ENCODE measurements around the gene FBXL16.

The FBXL16 gene

DNA sequence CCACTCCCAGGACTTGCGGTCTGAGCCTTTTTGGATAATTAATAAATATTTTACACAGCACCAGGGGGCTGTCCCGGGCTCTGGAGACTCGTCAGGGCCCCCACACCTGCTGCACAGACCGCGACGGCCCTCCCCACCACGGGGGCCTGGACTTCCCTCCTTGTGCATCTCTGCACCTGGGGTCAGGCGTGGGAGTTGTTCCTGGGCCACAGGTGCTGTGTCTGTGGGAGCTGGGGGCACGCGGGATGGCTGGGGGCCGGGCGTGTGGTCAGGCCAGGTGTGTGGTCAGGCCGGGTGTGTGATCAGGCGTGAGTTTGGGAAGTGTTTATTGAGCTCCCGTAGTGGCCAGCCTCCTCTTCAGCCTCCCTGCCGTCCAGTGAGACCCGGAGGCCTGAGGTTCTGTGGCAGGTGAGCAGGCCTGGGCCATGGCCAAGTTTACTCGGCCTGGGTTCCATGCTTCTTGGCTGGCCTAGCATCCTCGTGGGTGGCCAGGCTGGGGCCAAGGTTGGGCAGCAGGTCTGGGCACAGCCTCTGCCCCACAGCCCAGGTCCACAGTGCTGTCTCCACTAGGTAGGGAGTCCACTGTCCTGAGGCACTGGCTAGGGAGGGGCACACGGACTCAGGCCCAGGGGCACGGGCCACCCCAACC, 27.3 kb downstream of the FBXL16 start:
- H3K4me1 ChIP-seq (ENCODE audit: control insufficient read depth, insufficient read depth, low read length), result peaks cover 16% of the 10 kb centered on the region
- H3K27ac ChIP-seq (ENCODE audit: low read depth, low read length), result no peak overlapping the region
- no peak overlapping the region for H3K4me3 ChIP-seq (ENCODE audit: low read length)
- no peaks in the 10 kb centered on the region for H3K27me3 ChIP-seq (ENCODE audit: control insufficient read depth, insufficient read depth, low read length)
- peaks cover 15% of the 10 kb centered on the region for H3K36me3 ChIP-seq (ENCODE audit: control insufficient read depth, insufficient read depth, low read length)
- H3K9ac ChIP-seq (ENCODE audit: low read length), result no peak overlapping the region

DNA sequence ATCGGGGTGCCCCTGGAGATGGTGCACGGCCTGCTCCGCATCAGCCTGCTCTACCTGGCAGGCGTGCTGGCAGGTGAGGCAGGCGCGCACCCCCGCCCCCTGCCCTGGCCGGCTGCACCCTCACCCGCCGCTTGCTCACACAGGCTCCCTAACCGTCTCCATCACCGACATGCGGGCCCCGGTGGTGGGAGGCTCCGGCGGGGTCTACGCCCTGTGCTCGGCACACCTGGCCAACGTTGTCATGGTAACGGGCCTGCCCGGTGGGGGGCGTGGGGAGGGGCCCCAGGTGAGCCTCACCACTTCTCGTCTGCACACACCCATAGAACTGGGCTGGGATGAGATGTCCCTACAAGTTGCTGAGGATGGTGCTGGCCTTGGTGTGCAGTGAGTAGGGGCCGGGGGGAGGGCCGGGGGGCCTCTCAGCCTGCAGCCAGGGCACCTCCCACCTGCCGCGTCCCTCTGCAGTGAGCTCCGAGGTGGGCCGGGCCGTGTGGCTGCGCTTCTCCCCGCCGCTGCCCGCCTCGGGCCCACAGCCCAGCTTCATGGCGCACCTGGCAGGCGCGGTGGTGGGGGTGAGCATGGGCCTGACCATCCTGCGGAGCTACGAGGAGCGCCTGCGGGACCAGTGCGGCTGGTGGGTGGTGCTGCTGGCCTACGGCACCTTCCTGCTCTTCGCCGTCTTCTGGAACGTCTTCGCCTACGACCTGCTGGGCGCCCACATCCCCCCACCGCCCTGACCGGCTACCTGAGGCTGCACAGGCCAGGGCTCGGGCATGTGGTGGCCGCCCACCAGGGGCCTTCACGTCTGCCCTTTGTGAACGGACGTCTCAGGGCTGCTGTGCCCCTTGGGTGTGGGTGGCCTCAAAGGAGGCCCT, 28.0 kb downstream of the FBXL16 start:
- H3K4me1 ChIP-seq (ENCODE audit: control insufficient read depth, insufficient read depth, low read length), result peaks cover 14% of the 10 kb centered on the region
- H3K27me3 ChIP-seq (ENCODE audit: control insufficient read depth, insufficient read depth, low read length), result no peaks in the 10 kb centered on the region
- no peak overlapping the region for H3K9ac ChIP-seq (ENCODE audit: low read length)
- H3K4me3 ChIP-seq (ENCODE audit: low read length), result no peak overlapping the region
- peaks cover 15% of the 10 kb centered on the region for H3K36me3 ChIP-seq (ENCODE audit: control insufficient read depth, insufficient read depth, low read length)
- H3K27ac ChIP-seq (ENCODE audit: low read depth, low read length), result no peak overlapping the region

DNA sequence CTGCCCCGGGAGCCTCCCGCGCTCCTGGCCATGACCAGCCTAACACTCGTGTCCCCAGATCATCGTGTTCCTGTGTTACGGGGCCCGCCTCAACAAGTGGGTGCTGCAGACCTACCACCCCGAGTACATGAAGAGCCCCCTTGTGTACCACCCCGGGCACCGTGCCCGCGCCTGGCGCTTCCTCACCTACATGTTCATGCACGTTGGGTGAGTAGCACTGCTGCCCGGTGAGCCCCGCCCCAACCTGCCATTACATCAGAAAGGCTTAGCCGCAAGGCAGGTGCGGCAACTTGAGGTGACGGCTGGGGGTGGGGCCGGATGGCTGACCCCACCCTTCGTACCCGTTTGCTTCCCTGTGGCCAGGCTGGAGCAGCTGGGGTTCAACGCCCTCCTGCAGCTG, 28.7 kb downstream of the FBXL16 start:
- peaks cover 14% of the 10 kb centered on the region for H3K36me3 ChIP-seq (ENCODE audit: control insufficient read depth, insufficient read depth, low read length)

DNA sequence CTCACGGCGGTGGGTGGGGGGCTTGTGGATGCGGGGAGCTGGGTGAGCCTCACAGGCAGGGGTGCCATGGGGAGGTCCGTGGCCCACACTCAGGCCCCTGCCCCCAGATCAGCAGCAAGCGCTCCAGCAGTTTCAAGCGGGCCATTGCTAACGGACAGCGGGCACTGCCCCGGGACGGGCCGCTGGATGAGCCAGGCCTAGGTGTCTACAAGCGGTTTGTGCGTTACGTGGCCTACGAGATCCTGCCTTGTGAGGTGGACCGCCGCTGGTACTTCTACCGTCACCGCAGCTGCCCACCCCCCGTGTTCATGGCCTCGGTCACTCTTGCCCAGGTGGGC, 29.1 kb downstream of the FBXL16 start:
- no peak overlapping the region for H3K27ac ChIP-seq (ENCODE audit: low read depth, low read length)
- no peaks in the 10 kb centered on the region for H3K27me3 ChIP-seq (ENCODE audit: control insufficient read depth, insufficient read depth, low read length)
- no peak overlapping the region for H3K9ac ChIP-seq (ENCODE audit: low read length)
- peaks cover 12% of the 10 kb centered on the region for H3K4me1 ChIP-seq (ENCODE audit: control insufficient read depth, insufficient read depth, low read length)
- H3K4me3 ChIP-seq (ENCODE audit: low read length), result peak overlapping the region; percentile 32
- peaks cover 10% of the 10 kb centered on the region for H3K36me3 ChIP-seq (ENCODE audit: control insufficient read depth, insufficient read depth, low read length)

More for the DNA sequence above, 28.7 kb downstream of the FBXL16 start:
- Histone ChIP-seq H3K9ac (ENCODE audit: low read length) (no peak overlapping the region), H3K27me3 (ENCODE audit: control insufficient read depth, insufficient read depth, low read length) (no peaks in the 10 kb centered on the region), H3K4me3 (ENCODE audit: low read length) (no peak overlapping the region), H3K27ac (ENCODE audit: low read depth, low read length) (no peak overlapping the region), H3K4me1 (ENCODE audit: control insufficient read depth, insufficient read depth, low read length) (peaks cover 14% of the 10 kb centered on the region)

DNA sequence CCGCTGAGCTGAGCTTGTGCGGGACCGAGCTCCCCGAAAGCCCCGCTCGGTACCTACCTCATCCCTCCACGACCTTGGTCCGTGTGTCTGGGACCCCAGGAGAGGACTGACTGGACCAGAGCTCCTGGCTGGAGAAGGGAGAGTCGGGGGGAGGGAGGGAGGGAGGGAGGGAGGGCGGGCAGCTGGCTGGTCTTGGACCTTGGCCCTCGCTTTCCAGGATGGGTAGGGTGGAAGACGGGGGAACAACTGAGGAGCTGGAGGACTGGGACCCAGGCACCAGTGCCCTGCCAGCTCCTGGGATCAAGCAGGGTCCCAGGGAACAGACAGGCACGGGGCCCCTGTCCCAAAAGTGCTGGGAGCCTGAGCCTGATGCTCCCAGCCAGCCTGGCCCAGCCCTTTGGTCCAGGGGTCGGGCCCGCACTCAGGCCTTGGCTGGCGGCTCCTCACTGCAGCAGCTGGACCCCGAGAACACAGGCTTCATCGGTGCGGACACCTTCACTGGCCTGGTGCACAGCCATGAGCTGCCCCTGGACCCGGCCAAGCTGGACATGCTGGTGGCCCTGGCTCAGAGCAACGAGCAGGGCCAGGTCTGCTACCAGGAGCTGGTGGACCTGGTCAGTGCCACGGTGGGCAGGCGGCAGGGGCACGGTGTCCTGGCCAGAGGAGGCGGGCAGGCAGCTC, 29.6 kb downstream of the FBXL16 start:
- H3K27ac ChIP-seq (ENCODE audit: low read depth, low read length), result no peak overlapping the region
- H3K27me3 ChIP-seq (ENCODE audit: control insufficient read depth, insufficient read depth, low read length), result no peaks in the 10 kb centered on the region
- peaks cover 9% of the 10 kb centered on the region for H3K36me3 ChIP-seq (ENCODE audit: control insufficient read depth, insufficient read depth, low read length)
- peaks cover 8% of the 10 kb centered on the region for H3K4me1 ChIP-seq (ENCODE audit: control insufficient read depth, insufficient read depth, low read length)
- no peak overlapping the region for H3K9ac ChIP-seq (ENCODE audit: low read length)
- H3K4me3 ChIP-seq (ENCODE audit: low read length), result peak overlapping the region; percentile 48

DNA sequence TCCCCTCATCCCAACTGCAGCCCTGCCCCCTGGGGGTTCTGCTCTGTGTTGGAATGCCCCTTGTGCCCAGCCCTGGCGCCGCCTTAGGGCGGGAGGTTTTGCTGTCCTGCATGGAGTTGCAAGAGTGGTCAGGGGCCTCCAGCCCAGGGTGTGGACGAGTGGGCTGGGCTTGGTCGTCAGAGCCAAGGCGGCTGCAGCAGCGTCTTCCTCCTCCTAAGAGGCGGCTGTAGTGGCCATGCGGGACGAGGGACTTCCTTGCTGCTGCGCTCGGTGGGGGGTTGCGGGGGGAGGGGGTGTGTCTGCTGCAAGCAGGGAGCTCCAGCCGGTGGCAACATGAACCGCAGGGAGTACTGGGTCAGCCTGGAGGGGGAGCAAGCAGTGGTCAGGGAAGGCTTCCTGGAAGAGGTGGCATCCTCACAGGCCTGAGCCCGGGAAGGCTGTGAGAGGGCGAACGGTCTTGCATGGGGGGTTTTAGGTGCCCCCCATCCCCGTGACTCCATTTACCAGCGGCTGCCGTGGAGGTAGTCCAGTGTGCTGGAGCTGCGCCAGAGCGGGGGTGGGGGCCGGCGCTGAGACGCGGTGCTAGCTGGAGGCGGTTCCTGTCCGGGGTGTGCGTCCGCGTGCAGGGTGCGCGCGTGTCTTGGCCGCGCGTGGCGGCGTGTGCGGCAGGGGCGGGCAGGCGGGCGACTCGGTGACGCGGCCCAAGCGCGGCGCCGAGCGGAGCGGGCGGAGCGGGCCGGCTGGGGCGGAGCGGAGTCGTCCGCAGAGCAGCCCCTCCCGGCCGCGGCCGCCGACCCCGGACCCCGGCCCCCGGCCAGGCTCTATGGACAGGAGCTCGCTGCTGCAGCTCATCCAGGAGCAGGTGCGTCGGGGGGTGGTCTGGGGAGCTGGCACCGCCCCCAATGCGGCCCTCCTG, 30.4 kb downstream of the FBXL16 start, which contains the start of gene RHBDL1:
Gene RHBDL1, plus strand, starts transcription at position 704 of the 916 bp plus-strand sequence. Its CDS starts 120 bp downstream, at position 824.
- H3K36me3 ChIP-seq (ENCODE audit: control insufficient read depth, insufficient read depth, low read length), result peaks cover 16% of the 10 kb centered on the region
- peaks cover 4% of the 10 kb centered on the region for H3K4me1 ChIP-seq (ENCODE audit: control insufficient read depth, insufficient read depth, low read length)
- no peak within 1 kb of the TSS for H3K27ac ChIP-seq (ENCODE audit: low read depth, low read length)
- H3K4me3 ChIP-seq (ENCODE audit: low read length), result peak within 1 kb of the TSS; percentile 62
- no peak within 1 kb of the TSS for H3K9ac ChIP-seq (ENCODE audit: low read length)
- H3K27me3 ChIP-seq (ENCODE audit: control insufficient read depth, insufficient read depth, low read length), result no peaks in the 10 kb centered on the region

DNA sequence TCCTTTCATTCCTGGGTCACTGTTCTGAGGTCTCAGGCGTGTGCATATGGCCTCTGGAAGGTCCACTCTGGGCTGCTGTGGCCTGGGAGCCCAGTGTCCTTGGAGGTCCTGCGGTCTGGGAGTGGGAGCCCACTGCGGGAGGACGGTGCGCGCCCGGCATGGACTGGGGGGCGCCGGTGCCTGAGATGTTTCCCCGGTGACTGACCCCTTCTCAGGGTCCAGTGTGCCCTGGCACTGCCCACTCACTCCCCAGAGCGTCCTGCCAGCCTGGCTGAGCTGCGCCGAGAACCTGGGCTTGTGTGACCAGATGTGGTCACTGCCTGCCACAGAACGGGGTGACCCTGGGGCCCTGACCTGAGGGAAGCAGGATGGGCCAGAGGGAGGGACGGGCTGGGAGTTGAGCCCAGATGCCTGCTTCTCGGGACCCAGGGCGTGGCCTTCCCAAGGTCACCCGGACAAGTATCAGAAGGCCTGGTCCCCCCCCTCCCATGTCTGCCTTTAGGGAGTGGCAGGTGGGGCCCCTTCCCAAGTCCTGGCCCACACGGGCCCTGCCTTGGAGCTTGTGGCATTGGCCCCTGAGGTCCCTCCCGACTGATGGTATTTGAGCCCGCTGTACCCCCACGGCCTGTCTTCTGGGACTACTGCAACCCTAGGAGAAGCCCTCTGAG, 31.3 kb downstream of the FBXL16 start:
- H3K27me3 ChIP-seq (ENCODE audit: control insufficient read depth, insufficient read depth, low read length), result no peaks in the 10 kb centered on the region
- peaks cover 4% of the 10 kb centered on the region for H3K4me1 ChIP-seq (ENCODE audit: control insufficient read depth, insufficient read depth, low read length)
- no peak overlapping the region for H3K4me3 ChIP-seq (ENCODE audit: low read length)
- no peak overlapping the region for H3K27ac ChIP-seq (ENCODE audit: low read depth, low read length)
- peaks cover 18% of the 10 kb centered on the region for H3K36me3 ChIP-seq (ENCODE audit: control insufficient read depth, insufficient read depth, low read length)
- H3K9ac ChIP-seq (ENCODE audit: low read length), result no peak overlapping the region

DNA sequence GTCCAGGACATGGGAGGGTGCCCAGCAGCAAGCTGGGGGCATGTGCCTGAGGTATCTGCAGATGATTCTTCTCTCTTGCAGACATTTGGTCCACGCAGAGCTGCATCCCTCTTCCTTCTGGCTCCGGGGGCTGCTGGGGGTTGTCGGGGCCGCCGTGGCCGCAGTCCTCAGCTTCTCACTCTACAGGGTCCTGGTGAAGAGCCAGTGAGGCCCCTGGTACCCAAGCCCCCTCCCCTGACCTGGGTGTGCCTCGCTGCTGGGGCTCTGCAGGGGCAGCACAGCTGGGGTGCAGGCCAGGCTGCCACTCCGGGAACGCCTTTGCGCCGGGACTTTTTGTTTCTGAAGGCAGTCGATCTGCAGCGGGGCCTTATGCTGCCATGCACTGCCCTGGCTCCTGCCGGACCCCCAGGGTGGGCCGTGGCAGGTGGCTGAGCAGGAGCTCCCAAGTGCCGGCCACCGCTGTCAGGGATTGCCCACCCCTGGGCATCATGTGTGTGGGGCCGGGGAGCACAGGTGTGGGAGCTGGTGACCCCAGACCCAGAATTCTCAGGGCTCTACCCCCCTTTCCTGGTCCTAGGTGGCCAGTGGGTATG, 32.1 kb downstream of the FBXL16 start:
- no peaks in the 10 kb centered on the region for H3K27me3 ChIP-seq (ENCODE audit: control insufficient read depth, insufficient read depth, low read length)
- H3K4me3 ChIP-seq (ENCODE audit: low read length), result no peak overlapping the region
- peaks cover 20% of the 10 kb centered on the region for H3K36me3 ChIP-seq (ENCODE audit: control insufficient read depth, insufficient read depth, low read length)
- H3K27ac ChIP-seq (ENCODE audit: low read depth, low read length), result no peak overlapping the region
- peaks cover 9% of the 10 kb centered on the region for H3K4me1 ChIP-seq (ENCODE audit: control insufficient read depth, insufficient read depth, low read length)
- no peak overlapping the region for H3K9ac ChIP-seq (ENCODE audit: low read length)

DNA sequence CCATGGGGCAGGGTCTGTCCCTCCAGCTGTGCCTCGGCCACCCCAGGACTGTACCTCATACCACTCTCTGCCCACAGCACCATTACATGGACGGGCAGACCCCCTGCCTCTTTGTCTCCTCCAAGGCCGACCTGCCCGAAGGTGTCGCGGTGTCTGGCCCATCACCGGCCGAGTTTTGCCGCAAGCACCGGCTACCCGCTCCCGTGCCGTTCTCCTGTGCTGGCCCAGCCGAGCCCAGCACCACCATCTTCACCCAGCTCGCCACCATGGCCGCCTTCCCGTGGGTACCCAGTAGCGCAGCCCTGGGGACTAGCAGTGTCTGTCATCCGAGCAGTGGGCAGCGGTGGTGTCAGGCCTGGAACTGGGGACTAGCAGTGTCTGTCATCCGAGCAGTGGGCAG, 32.8 kb downstream of the FBXL16 start:
- Histone ChIP-seq H3K27me3 (ENCODE audit: control insufficient read depth, insufficient read depth, low read length) (no peaks in the 10 kb centered on the region), H3K27ac (ENCODE audit: low read depth, low read length) (no peak overlapping the region), H3K4me3 (ENCODE audit: low read length) (no peak overlapping the region), H3K4me1 (ENCODE audit: control insufficient read depth, insufficient read depth, low read length) (peaks cover 9% of the 10 kb centered on the region), H3K9ac (ENCODE audit: low read length) (no peak overlapping the region), H3K36me3 (ENCODE audit: control insufficient read depth, insufficient read depth, low read length) (peaks cover 20% of the 10 kb centered on the region)

DNA sequence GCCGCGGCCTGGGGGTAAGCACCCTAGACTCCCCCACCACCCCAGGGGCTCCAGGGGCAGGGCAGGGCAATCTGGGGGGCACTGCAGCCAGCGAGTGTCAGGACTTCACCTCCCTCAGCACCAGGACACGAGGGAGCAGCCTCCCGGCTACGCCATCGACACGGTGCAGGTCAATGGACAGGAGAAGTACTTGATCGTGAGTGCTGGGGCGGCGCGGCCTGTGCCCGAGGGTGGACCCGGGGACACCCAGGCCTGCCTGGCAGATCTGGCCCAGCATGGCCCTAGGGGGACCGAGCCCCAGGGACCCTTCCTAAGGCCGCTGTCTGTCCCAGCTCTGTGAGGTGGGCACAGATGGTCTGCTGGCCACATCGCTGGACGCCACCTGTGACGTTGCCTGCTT, 33.2 kb downstream of the FBXL16 start:
- no peak overlapping the region for H3K27ac ChIP-seq (ENCODE audit: low read depth, low read length)
- H3K4me1 ChIP-seq (ENCODE audit: control insufficient read depth, insufficient read depth, low read length), result peaks cover 12% of the 10 kb centered on the region
- H3K4me3 ChIP-seq (ENCODE audit: low read length), result no peak overlapping the region
- no peak overlapping the region for H3K9ac ChIP-seq (ENCODE audit: low read length)
- no peaks in the 10 kb centered on the region for H3K27me3 ChIP-seq (ENCODE audit: control insufficient read depth, insufficient read depth, low read length)
- peaks cover 20% of the 10 kb centered on the region for H3K36me3 ChIP-seq (ENCODE audit: control insufficient read depth, insufficient read depth, low read length)
